Stimulated activated CD8-positive, alpha-beta memory T cell treated with anti-CD3 and anti-CD28 coated beads, Interleukin-7, amount 100 ng/mL, for 48 hours (primary cell): ENCODE results near the gene VAMP5.
"Not testable (repeated sequence)": the region's sequence is repeated elsewhere in the genome, so short reads cannot be mapped to it uniquely, and the experiment has no call there.

ENCODE experiments used
- DNase-seq, 2 donors: peaks; one replicate each; pipeline ENCODE4 v3.0.0-alpha.2; 2020; ENCODE audit warnings: low read depth in 1 of 2; ENCODE audit errors: extremely low read depth in 1 of 2

Gene VAMP5

GRCh38 chr2:85584354-85584856 lies at the start of gene VAMP5:
VAMP5 (plus strand) TSS chr2:85584431; CDS start chr2:85584491, 60 bp downstream.
- peak in 1 of 2 donors; percentile 28 for DNase-seq

GRCh38 chr2:85534881-85535280 lies 49.4 kb upstream of the VAMP5 start:
- DNase-seq = no peak

- no peak for DNase-seq
Observed at GRCh38 chr2:85536479-85536878, 47.8 kb upstream of the VAMP5 start.

GRCh38 chr2:85537600-85538506 lies 46.4 kb upstream of the VAMP5 start:
- no peak for DNase-seq

- DNase-seq = peak; percentile 82 to 89
Observed at GRCh38 chr2:85538507-85539360, 45.5 kb upstream of the VAMP5 start, which contains the start of gene MAT2A. MAT2A (plus strand) TSS chr2:85539168; CDS start chr2:85539288, 120 bp downstream.

GRCh38 chr2:85539361-85540132 lies 44.7 kb upstream of the VAMP5 start:
- DNase-seq = peak; percentile 47 to 53

GRCh38 chr2:85540133-85540648 lies 44.0 kb upstream of the VAMP5 start:
- DNase-seq = no peak

GRCh38 chr2:85541262-85541661 lies 43.0 kb upstream of the VAMP5 start:
- DNase-seq = no peak

- DNase-seq = no peak
Observed at GRCh38 chr2:85541753-85542457, 42.3 kb upstream of the VAMP5 start.

- no peak for DNase-seq
Observed at GRCh38 chr2:85542777-85543176, 41.5 kb upstream of the VAMP5 start.

GRCh38 chr2:85544254-85544691 lies 40.0 kb upstream of the VAMP5 start:
- DNase-seq = not testable (repeated sequence)

- not testable (repeated sequence) for DNase-seq
Observed at GRCh38 chr2:85544915-85545779, 39.1 kb upstream of the VAMP5 start.

GRCh38 chr2:85545780-85546240 lies 38.4 kb upstream of the VAMP5 start:
- no peak for DNase-seq

- DNase-seq = no peak
Observed at GRCh38 chr2:85547089-85547858, 37.0 kb upstream of the VAMP5 start.

- DNase-seq = no peak
Observed at GRCh38 chr2:85547859-85548607, 36.2 kb upstream of the VAMP5 start.

- no peak for DNase-seq
Observed at GRCh38 chr2:85548608-85548900, 35.7 kb upstream of the VAMP5 start.

- no peak for DNase-seq
Observed at GRCh38 chr2:85549095-85549494, 35.1 kb upstream of the VAMP5 start.
